Right lobe of liver (tissue), 6 donors: ENCODE results near the gene FBLN2. TPM values are rescaled to one million over a fixed set of nuclear protein-coding genes. Genes with fewer than 3 reads are reported as not detected.
A peak's percentile ranks its signal among the peaks of the same experiment; 100 is the strongest.

Experiments
- ATAC-seq, 4 donors: fragments of 200-7000 bp; cut with Tn5 transposase; one replicate each; pipeline ENCODE4 v1.9.1; 2020; ENCODE audit warnings: mild to moderate bottlenecking in 4 of 4, moderate library complexity in 4 of 4
- DNase-seq, 3 donors: peaks; one replicate each; pipeline ENCODE4 v3.0.0-alpha.2; 2020
- H3K27ac ChIP-seq, 3 donors: fragments of 200-600 bp; one replicate each; pipeline ENCODE4 v1.8.0; 2022
- H3K27me3 ChIP-seq, 2 donors: fragments of 200-600 bp; one replicate each; pipeline ENCODE4 v1.8.0; 2022
- H3K36me3 ChIP-seq, 4 donors: fragments of 200-600 bp; sonication (generic) in 1 of 4; one replicate each; pipeline versions ENCODE4 v1.5.1 to v1.8.0; 2017 to 2022; ENCODE audit warnings: control low read depth in 1 of 4
- H3K4me1 ChIP-seq, 4 donors: fragments of 200-600 bp; sonication (generic) in 1 of 4; one replicate each; pipeline versions ENCODE4 v1.5.1 to v1.8.0; 2017 to 2022; ENCODE audit warnings: control low read depth in 1 of 4
- H3K4me3 ChIP-seq, 3 donors: fragments of 200-600 bp; one replicate each; pipeline ENCODE4 v1.8.0; 2022
- H3K9me3 ChIP-seq, 4 donors: fragments of 200-600 bp; sonication (generic) in 1 of 4; one replicate each; pipeline versions ENCODE4 v1.5.1 to v1.8.0; 2017 to 2022; ENCODE audit warnings: control low read depth in 1 of 4
- CTCF ChIP-seq, 4 donors: fragments of 200-600 bp in 3 of 4; fragments of 450-650 bp in 1 of 4; IDR thresholded peaks; one replicate each; pipeline versions ENCODE4 v1.5.1 to v1.8.0; 2016 to 2022; ENCODE audit warnings: antibody characterized with exemption in 4 of 4, mild to moderate bottlenecking in 2 of 4
- POLR2A ChIP-seq: fragments of 450-650 bp; IDR thresholded peaks from one replicate; pipeline ENCODE4 v1.6.1; 2017; ENCODE audit warnings: antibody characterized with exemption, mild to moderate bottlenecking
- WGBS: methylation state at CpG from one replicate; pipeline ENCODE4 v1.1.6; 2018; ENCODE audit warnings: low coverage, low lambda C conversion rate; ENCODE audit not compliant: insufficient coverage; ENCODE audit errors: missing lambda C conversion rate; 5-methylcytosine and 5-hydroxymethylcytosine counted together
- intact Hi-C, 2 donors: fragments of 100-400 bp; cut with DNase I; formaldehyde crosslinking; loops; one replicate each; pipeline versions ENCODE4 v1.11.2 to v1.14.1; 2022
- total RNA-seq, 6 experiments: library from RNA; depleted of rRNA in 2 of 6; stranded (reverse); fragments of >200 nt in 2 of 6; fragmentation: NEBNext Ultra II Directional in 3 of 6; extraction: Animal tissue kit (Norgen Biotek cat#: 25700) in 3 of 6; gene quantifications; one replicate each; pipeline versions ENCODE4 v1.1.0 to v1.2.4, GENCODE V29; 2016 to 2023
- donor health status: DM: no; HTN: yes; CAD: no.
- donor health status: DM: no; HTN: no; CAD: no.
- donor health status: DM: no; HTN: no; CAD: no.
- donor health status: DM: no; HTN: yes; CAD: no.
- donor health status: DM: no; HTN: yes; CAD: no.

Gene FBLN2
- total RNA-seq, 6 experiments from 2014 or later: 1.9 to 4.0 (median 2.7) TPM

DNA sequence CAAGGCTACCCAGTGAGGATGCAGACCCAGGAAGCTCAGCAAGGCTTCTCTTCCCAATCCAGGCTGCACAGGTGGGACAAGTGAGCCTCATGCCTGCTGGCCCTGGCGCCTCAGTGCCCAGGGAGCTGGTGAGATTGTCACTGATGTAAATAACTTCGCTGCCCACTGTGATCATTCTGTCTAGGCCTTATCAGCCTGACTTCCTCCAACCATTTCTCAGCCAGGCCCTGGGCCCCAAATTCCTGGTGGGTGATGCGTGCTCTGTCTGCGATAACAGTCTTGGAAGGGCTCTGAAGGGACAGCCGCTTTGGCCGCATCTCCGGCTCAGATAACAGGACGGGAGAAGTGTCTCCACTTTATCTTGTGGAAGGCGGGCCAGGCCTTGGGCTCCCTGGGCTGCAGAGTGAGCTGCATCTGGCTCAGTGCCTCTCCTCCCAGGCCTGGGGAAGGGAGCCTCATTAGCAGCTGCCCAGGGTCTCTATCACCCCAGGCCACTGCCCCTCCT is 2.2 kb upstream of the FBLN2 start:
- Histone ChIP-seq H3K27me3 (peaks cover 0 to 12% of the 10 kb centered on the region in 2 donors), H3K27ac (no peak overlapping the region), H3K9me3 (no peaks in the 10 kb centered on the region), H3K4me1 (no peaks in the 10 kb centered on the region), H3K36me3 (no peaks in the 10 kb centered on the region), H3K4me3 (no peak overlapping the region)
- intact Hi-C loops: no loop called here
- DNase-seq: peak in 1 of 3 donors; percentile 44
- ATAC-seq: peak in 1 of 4 donors; percentile 18
- TF ChIP-seq CTCF (IDR thresholded peaks at IDR 0.05) (no peak), POLR2A (no peak)
- WGBS: 53% methylated on average over 2 of the region's 9 CpGs

DNA sequence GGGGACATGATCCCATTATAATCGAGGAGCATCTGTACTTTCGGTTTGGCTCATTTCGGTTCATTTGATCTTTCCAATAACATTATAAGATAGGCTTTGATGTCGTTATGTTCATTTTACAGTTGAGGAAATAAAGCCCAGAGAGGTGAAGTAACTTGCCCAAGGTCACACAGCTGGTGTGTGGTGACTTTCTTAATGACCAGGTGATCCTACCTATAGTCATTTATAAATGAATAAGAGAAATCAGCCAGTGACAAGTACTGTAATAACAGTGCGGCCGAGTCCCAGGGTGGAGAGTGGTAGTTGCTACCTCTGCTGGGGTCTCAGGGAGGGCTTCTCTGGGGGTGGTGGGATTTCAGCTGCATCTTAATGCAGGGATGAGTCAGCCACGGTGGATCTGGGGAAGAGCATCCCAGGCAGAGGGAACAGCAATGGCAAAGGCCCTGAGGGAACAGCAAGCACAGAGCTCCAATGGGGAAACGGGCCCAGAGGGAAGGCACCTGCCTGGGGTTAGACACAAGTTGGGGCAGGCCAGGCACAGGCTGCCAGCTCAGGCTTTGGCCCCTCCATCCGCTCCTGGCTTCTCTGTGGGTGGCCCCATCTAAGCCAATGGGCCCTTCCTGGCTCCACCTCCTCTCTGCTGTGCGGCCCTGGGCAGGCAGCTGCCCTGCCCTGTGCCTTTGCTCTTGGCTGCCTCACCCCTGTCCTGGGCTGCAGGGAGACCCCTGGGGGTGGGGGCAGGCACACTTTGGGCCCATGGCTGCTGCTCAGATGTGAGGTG is 1.1 kb upstream of the FBLN2 start:
- 81% methylated on average over 6 of the region's 10 CpGs for WGBS
- Histone ChIP-seq H3K4me3 (no peak overlapping the region), H3K4me1 (no peaks in the 10 kb centered on the region), H3K36me3 (no peaks in the 10 kb centered on the region), H3K27ac (no peak overlapping the region), H3K27me3 (peaks cover 0 to 19% of the 10 kb centered on the region in 2 donors), H3K9me3 (no peaks in the 10 kb centered on the region)
- DNase-seq: no peak
- intact Hi-C loops: no loop called here
- ATAC-seq: no peak
- no peak for TF ChIP-seq POLR2A
- no peak for TF ChIP-seq CTCF (IDR thresholded peaks at IDR 0.05)

GRCh38 chr3:13549623-13550422 is 898 bp downstream of the FBLN2 start:
- no peak for DNase-seq
- Histone ChIP-seq H3K27ac (no peak overlapping the region), H3K4me3 (no peak overlapping the region), H3K36me3 (no peaks in the 10 kb centered on the region), H3K4me1 (no peaks in the 10 kb centered on the region), H3K27me3 (peaks cover 0 to 19% of the 10 kb centered on the region in 2 donors), H3K9me3 (no peaks in the 10 kb centered on the region)
- ATAC-seq: no peak
- WGBS: 55% methylated on average over 5 of the region's 18 CpGs
- intact Hi-C loops: no loop called here
- no peak for TF ChIP-seq CTCF (IDR thresholded peaks at IDR 0.05)
- no peak for TF ChIP-seq POLR2A

GRCh38 chr3:13550423-13550690 is 1.4 kb downstream of the FBLN2 start:
- WGBS: 80% methylated on average over 2 of the region's 2 CpGs
- Histone ChIP-seq H3K27ac (no peak overlapping the region), H3K27me3 (peaks cover 0 to 19% of the 10 kb centered on the region in 2 donors), H3K4me3 (no peak overlapping the region), H3K36me3 (no peaks in the 10 kb centered on the region), H3K4me1 (no peaks in the 10 kb centered on the region), H3K9me3 (no peaks in the 10 kb centered on the region)
- intact Hi-C loops: no loop called here
- DNase-seq (no peak), ATAC-seq (no peak)
- TF ChIP-seq POLR2A: no peak
- TF ChIP-seq CTCF (IDR thresholded peaks at IDR 0.05): no peak
